Uterus (tissue), 4 donors: ENCODE measurements around the gene NACC1. TPM values are rescaled to one million over a fixed set of nuclear protein-coding genes. Genes with fewer than 3 reads are reported as not detected.
A peak's percentile ranks its signal among the peaks of the same experiment; 100 is the strongest.

Experiments
- DNase-seq, 2 donors: peaks; one replicate each; pipeline ENCODE4 v3.0.0-alpha.2; 2019 to 2020
- H3K27ac ChIP-seq, 2 donors: fragments of 200-600 bp; sonication (generic); 1 replicate in 1 of 2; 2 replicates in 1 of 2; pipeline ENCODE4 v1.5.1; 2016 to 2018
- H3K27me3 ChIP-seq, 2 donors: fragments of 200-600 bp; sonication (generic); one replicate each; pipeline ENCODE4 v1.5.1; 2018 to 2019; ENCODE audit warnings: control low read depth in 1 of 2
- H3K36me3 ChIP-seq, 2 donors: fragments of 200-600 bp; sonication (generic); one replicate each; pipeline ENCODE4 v1.5.1; 2019; ENCODE audit warnings: control low read depth in 1 of 2
- H3K4me1 ChIP-seq, 2 donors: fragments of 200-600 bp; sonication (generic); one replicate each; pipeline ENCODE4 v1.5.1; 2018 to 2019; ENCODE audit warnings: control low read depth in 1 of 2
- H3K4me3 ChIP-seq, 2 donors: fragments of 200-600 bp; sonication (generic); 1 replicate in 1 of 2; 2 replicates in 1 of 2; pipeline ENCODE4 v1.5.1; 2018 to 2019; ENCODE audit warnings: mild to moderate bottlenecking in 1 of 2
- H3K9me3 ChIP-seq, 2 donors: fragments of 200-600 bp; sonication (generic); one replicate each; pipeline ENCODE4 v1.5.1; 2019; ENCODE audit warnings: control low read depth in 1 of 2
- CTCF ChIP-seq, 4 experiments: fragments of 200-600 bp in 2 of 4; fragments of 450-650 bp in 2 of 4; sonication (generic) in 2 of 4; IDR thresholded peaks; one replicate each; pipeline ENCODE4 v1.5.1; 2016 to 2019; ENCODE audit warnings: antibody characterized with exemption in 4 of 4, mild to moderate bottlenecking in 2 of 4, moderate library complexity in 1 of 4
- POLR2A ChIP-seq, 2 donors: fragments of 450-650 bp; IDR thresholded peaks; one replicate each; pipeline ENCODE4 v1.6.1; 2016; ENCODE audit warnings: antibody characterized with exemption in 2 of 2, mild to moderate bottlenecking in 1 of 2, moderate library complexity in 1 of 2
- intact Hi-C: fragments of 100-400 bp; cut with DNase I; formaldehyde crosslinking; loops from one replicate; pipeline ENCODE4 v1.15.1; 2023; ENCODE audit warnings: low total_unique reads
- total RNA-seq, 4 donors: library from RNA; depleted of rRNA in 3 of 4; stranded (reverse); fragments of >200 nt in 3 of 4; gene quantifications; one replicate each; pipeline versions ENCODE4 v1.1.0 to v1.2.4, GENCODE V29; 2014 to 2023
- donor health status: DM: yes; HTN: yes; CAD: no.

NACC1 gene
- total RNA-seq, 4 donors from 2014 or later: 13.4 to 28.1 (median 15.8) TPM

DNA sequence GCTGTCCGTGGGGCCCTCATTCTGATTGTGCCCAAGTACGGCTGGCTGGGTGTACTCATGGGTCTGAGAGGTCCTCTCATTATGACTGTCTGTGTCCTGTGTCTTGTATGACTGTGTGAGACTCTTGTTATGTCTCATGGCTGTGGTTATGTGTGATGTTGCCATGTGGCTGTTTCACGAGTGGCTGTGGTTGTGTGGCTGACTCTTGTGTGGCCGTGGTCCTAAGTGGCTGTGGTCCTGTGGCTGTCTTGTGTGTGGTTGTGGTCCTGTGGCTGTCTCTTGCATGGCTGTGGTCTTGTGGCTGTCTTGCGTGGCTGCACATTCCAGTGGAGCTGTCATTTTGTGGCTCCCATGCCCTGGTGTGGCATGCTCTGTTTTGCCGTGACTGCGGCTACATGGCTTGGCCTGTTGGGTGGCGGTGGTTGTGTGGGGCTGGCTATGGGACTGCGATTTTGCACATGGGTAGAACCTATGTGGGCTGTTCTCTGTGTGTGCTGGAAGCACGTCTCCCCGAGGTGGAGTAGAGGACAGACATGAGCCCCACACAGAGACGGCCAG lies 18.0 kb upstream of the NACC1 start:
- Histone ChIP-seq H3K4me3 (no peak overlapping the region), H3K36me3 (no peaks in the 10 kb centered on the region), H3K9me3 (no peaks in the 10 kb centered on the region), H3K4me1 (peaks cover 0 to 25% of the 10 kb centered on the region in 2 donors), H3K27ac (peak overlapping the region; percentile 87 to 93), H3K27me3 (no peaks in the 10 kb centered on the region)
- no peak for TF ChIP-seq CTCF (IDR thresholded peaks at IDR 0.05)
- TF ChIP-seq POLR2A (IDR thresholded peaks at IDR 0.05): no peak
- intact Hi-C loops: no loop called here
- DNase-seq: peak in 1 of 2 donors; percentile 26

DNA sequence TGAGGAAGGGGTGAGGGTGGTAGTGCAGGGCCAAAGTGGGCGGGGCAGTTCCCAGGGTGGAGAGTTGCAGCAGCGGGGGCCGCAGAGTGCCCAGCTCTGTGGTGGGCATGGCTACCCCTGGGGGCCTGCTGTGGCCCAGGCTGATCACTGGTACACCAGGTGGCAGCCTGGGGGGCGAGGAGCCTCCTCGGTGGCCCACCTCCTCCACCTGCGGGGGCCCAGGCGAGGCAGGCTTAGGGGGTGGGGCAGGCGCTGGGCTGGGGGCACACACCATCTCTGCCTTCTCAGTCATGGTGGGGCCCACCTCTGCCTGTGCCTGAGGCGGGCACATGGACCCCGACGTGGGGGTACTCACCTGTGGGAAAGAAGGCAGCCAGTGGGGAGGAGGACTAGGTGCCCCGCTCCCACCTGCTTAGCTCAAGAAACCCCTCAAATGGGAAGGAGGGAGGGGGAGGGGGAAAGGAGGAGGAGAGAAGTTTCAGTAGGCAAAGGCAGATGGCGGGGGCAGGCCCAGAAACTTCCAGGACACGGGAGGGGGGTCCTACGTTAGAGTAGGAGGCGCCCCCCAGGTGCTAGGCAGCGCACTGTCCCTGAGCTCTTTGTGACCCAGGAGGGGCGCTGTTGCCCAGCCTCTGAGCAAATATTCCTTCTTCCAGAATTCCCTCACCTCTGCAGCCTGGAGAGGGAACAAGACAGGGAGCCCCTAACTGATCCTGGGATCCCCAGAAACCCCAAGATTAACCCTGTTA lies 17.0 kb upstream of the NACC1 start:
- Histone ChIP-seq H3K4me3 (no peak overlapping the region), H3K36me3 (no peaks in the 10 kb centered on the region), H3K9me3 (no peaks in the 10 kb centered on the region), H3K4me1 (peaks cover 0 to 20% of the 10 kb centered on the region in 2 donors), H3K27me3 (no peaks in the 10 kb centered on the region), H3K27ac (peak overlapping the region; percentile 80 to 87)
- DNase-seq: peak in 1 of 2 donors; percentile 43
- intact Hi-C loops: no loop called here
- TF ChIP-seq CTCF (IDR thresholded peaks at IDR 0.05) (peak in 1 of 4 experiments; percentile 14), POLR2A (IDR thresholded peaks at IDR 0.05) (no peak)

GRCh38 chr19:13101590-13102415 lies 16.3 kb upstream of the NACC1 start:
- TF ChIP-seq CTCF (IDR thresholded peaks at IDR 0.05) (no peak), POLR2A (IDR thresholded peaks at IDR 0.05) (no peak)
- Histone ChIP-seq H3K27ac (peak overlapping the region; percentile 80 to 87), H3K36me3 (no peaks in the 10 kb centered on the region), H3K27me3 (no peaks in the 10 kb centered on the region), H3K4me3 (peak overlapping the region; percentile 30 to 37), H3K9me3 (no peaks in the 10 kb centered on the region), H3K4me1 (peaks cover 0 to 14% of the 10 kb centered on the region in 2 donors)
- DNase-seq: peak in 1 of 2 donors; percentile 24
- intact Hi-C loops: no loop called here

DNA sequence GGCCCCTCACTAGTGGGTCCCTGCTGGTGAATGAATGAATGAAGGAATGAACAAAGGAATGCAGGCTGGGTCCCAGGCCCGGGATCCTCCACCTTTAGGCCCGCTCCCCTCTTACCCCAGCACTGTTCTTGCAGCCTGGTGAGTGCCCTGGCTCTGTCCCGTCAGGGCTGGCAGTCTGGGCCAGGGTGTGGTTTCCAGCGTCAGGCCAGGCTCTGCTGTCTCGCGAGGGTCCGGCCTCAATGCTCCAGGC lies 15.7 kb upstream of the NACC1 start:
- Histone ChIP-seq H3K9me3 (no peaks in the 10 kb centered on the region), H3K4me3 (peak overlapping the region; percentile 30 to 37), H3K4me1 (peaks cover 0 to 14% of the 10 kb centered on the region in 2 donors), H3K36me3 (no peaks in the 10 kb centered on the region), H3K27me3 (no peaks in the 10 kb centered on the region), H3K27ac (peak overlapping the region; percentile 80 to 87)
- intact Hi-C loops: no loop called here
- TF ChIP-seq POLR2A (IDR thresholded peaks at IDR 0.05) (no peak), CTCF (IDR thresholded peaks at IDR 0.05) (no peak)
- DNase-seq: no peak
